ENCODE measurements around the gene NSMCE1.

The NSMCE1 gene

DNA sequence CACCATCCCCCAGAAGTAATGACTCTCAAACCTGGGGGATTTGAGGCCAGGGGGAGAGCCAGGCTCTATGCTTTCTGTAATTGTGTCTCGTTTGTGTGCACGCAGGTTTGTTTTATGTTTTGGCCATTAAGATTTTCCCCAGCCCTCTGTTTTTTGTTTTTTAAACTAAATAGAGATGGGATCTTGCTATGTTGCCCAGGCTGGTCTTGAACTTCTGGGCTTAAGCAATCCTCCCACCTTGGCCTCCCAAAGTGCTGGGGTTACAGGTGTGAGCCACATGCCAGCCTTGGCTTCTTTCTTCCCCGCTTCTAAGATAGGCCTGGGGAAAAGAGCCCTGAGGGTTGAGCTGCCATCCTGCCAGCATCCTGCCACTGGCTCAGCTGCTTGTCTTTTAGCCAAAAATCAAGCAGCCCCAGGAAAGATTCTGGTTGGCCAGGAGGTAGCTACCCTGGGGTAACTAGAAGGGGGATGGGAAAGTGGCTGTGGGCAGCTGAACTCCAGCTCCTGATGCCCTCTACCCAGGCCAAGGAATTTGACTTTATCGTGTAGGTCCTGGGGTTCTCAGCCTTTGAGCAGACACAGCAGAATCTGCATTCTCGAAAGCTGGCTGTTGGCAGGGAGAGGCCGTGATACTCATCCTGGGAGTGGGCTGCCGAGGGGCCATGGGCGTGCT is 46.9 kb downstream of the NSMCE1 start:
- DNase-seq (ENCODE audit: low spot score) = no peak
- H3K9me3 Mint-ChIP-seq = no peaks in the 10 kb centered on the region
- peak overlapping the region; percentile 36 for H3K27ac Mint-ChIP-seq
- peaks cover 31% of the 10 kb centered on the region for H3K36me3 Mint-ChIP-seq (ENCODE audit: low read depth)
- peaks cover 5% of the 10 kb centered on the region for H3K4me1 Mint-ChIP-seq (ENCODE audit: low read depth)
- H3K4me3 Mint-ChIP-seq = no peak overlapping the region
- no peaks in the 10 kb centered on the region for H3K27me3 Mint-ChIP-seq (ENCODE audit: low read depth)

GRCh38 chr16:27220991-27221390 is 47.6 kb downstream of the NSMCE1 start:
- peaks cover 30% of the 10 kb centered on the region for H3K36me3 Mint-ChIP-seq (ENCODE audit: low read depth)
- no peak overlapping the region for H3K27ac Mint-ChIP-seq
- peaks cover under 1% of the 10 kb centered on the region for H3K4me1 Mint-ChIP-seq (ENCODE audit: low read depth)
- H3K4me3 Mint-ChIP-seq = no peak overlapping the region
- no peaks in the 10 kb centered on the region for H3K9me3 Mint-ChIP-seq
- DNase-seq (ENCODE audit: low spot score) = no peak
- H3K27me3 Mint-ChIP-seq (ENCODE audit: low read depth) = no peaks in the 10 kb centered on the region

DNA sequence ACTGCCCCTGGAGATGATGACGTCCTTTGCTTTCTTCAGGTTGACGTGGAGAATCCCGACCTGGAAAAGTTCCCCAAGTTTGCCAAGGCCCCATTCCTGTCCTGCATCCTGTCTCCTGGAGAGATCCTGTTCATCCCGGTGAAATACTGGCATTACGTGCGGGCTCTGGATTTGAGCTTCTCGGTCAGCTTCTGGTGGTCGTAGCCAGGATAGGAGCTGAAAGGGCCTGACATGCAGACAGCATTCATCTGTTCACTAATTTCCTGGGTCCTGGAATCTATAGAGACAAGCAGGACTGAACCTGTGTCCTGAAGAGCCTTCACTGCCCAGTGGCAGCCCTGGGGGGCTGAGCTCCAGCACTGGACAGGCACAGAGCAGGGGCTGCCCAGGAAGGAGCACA is 48.0 kb downstream of the NSMCE1 start:
- no peak for DNase-seq (ENCODE audit: low spot score)
- H3K36me3 Mint-ChIP-seq (ENCODE audit: low read depth) = peaks cover 30% of the 10 kb centered on the region
- no peak overlapping the region for H3K27ac Mint-ChIP-seq
- H3K4me1 Mint-ChIP-seq (ENCODE audit: low read depth) = no peaks in the 10 kb centered on the region
- no peaks in the 10 kb centered on the region for H3K27me3 Mint-ChIP-seq (ENCODE audit: low read depth)
- no peak overlapping the region for H3K4me3 Mint-ChIP-seq
- H3K9me3 Mint-ChIP-seq = no peaks in the 10 kb centered on the region

GRCh38 chr16:27220120-27220519 is 48.5 kb downstream of the NSMCE1 start:
- Mint-ChIP-seq H3K4me3 (no peak overlapping the region), H3K4me1 (ENCODE audit: low read depth) (no peaks in the 10 kb centered on the region), H3K36me3 (ENCODE audit: low read depth) (peaks cover 31% of the 10 kb centered on the region), H3K27me3 (ENCODE audit: low read depth) (no peaks in the 10 kb centered on the region), H3K9me3 (no peaks in the 10 kb centered on the region), H3K27ac (no peak overlapping the region)
- DNase-seq (ENCODE audit: low spot score) = no peak

DNA sequence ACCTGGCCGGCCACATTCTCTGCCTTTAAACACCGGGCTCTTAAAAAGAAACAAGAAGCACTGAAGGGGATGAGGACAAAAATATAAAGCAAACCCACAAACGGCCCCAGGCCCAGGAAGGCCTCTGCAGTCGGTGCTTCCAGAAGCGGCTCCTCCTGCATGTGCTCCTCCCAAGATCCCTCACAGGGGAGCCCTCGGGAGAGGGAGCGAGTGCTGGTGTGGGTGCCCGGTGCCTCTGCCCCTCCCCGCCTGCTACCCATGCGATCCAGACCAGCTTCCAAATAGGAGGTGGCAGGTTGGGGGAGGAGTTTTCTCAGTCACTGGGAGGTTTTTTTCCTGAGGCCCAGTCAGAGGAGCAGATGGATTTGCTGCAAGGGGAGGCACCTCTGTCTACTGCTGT is 49.4 kb downstream of the NSMCE1 start:
- H3K36me3 Mint-ChIP-seq (ENCODE audit: low read depth) = peaks cover 23% of the 10 kb centered on the region
- no peaks in the 10 kb centered on the region for H3K27me3 Mint-ChIP-seq (ENCODE audit: low read depth)
- no peaks in the 10 kb centered on the region for H3K9me3 Mint-ChIP-seq
- H3K4me1 Mint-ChIP-seq (ENCODE audit: low read depth) = no peaks in the 10 kb centered on the region
- no peak overlapping the region for H3K4me3 Mint-ChIP-seq
- no peak overlapping the region for H3K27ac Mint-ChIP-seq
- no peak for DNase-seq (ENCODE audit: low spot score)

DNA sequence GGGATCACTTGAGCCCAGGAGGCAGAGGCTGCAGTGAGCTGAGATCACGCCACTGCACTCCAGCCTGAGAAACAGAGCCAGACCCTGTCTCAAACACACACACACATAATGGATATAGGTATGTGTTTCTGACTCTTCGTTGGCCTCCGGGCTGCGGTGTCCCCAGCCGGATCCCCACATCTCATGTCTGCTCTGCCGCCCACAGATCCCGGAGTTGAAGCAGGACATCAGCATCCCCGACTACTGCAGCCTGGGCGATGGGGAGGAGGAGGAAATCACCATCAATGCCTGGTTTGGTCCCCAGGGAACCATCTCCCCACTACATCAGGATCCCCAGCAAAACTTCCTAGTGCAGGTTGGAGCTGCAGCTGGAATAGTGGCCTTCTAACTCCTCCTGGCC is 49.8 kb downstream of the NSMCE1 start:
- Mint-ChIP-seq H3K4me3 (no peak overlapping the region), H3K36me3 (ENCODE audit: low read depth) (peaks cover 20% of the 10 kb centered on the region), H3K9me3 (no peaks in the 10 kb centered on the region), H3K4me1 (ENCODE audit: low read depth) (no peaks in the 10 kb centered on the region), H3K27ac (no peak overlapping the region), H3K27me3 (ENCODE audit: low read depth) (no peaks in the 10 kb centered on the region)
- DNase-seq (ENCODE audit: low spot score) = no peak

- DNase-seq (ENCODE audit: low spot score) = no peak
- peaks cover 22% of the 10 kb centered on the region for H3K36me3 Mint-ChIP-seq (ENCODE audit: low read depth)
- no peaks in the 10 kb centered on the region for H3K27me3 Mint-ChIP-seq (ENCODE audit: low read depth)
- no peak overlapping the region for H3K4me3 Mint-ChIP-seq
- no peak overlapping the region for H3K27ac Mint-ChIP-seq
- peaks cover 1% of the 10 kb centered on the region for H3K4me1 Mint-ChIP-seq (ENCODE audit: low read depth)
- H3K9me3 Mint-ChIP-seq = no peaks in the 10 kb centered on the region
Measured at GRCh38 chr16:27217256-27217655, 51.3 kb downstream of the NSMCE1 start.

- no peaks in the 10 kb centered on the region for H3K9me3 Mint-ChIP-seq
- no peaks in the 10 kb centered on the region for H3K27me3 Mint-ChIP-seq (ENCODE audit: low read depth)
- peaks cover 1% of the 10 kb centered on the region for H3K4me1 Mint-ChIP-seq (ENCODE audit: low read depth)
- peaks cover 22% of the 10 kb centered on the region for H3K36me3 Mint-ChIP-seq (ENCODE audit: low read depth)
- DNase-seq (ENCODE audit: low spot score) = no peak
- no peak overlapping the region for H3K4me3 Mint-ChIP-seq
- H3K27ac Mint-ChIP-seq = no peak overlapping the region
Measured at GRCh38 chr16:27216297-27216885, 52.2 kb downstream of the NSMCE1 start.

- Mint-ChIP-seq H3K27me3 (ENCODE audit: low read depth) (no peaks in the 10 kb centered on the region), H3K36me3 (ENCODE audit: low read depth) (peaks cover 24% of the 10 kb centered on the region), H3K27ac (no peak overlapping the region), H3K4me3 (no peak overlapping the region), H3K9me3 (no peaks in the 10 kb centered on the region), H3K4me1 (ENCODE audit: low read depth) (peaks cover 5% of the 10 kb centered on the region)
- DNase-seq (ENCODE audit: low spot score) = no peak
Measured at GRCh38 chr16:27215660-27216059, 52.9 kb downstream of the NSMCE1 start.

DNA sequence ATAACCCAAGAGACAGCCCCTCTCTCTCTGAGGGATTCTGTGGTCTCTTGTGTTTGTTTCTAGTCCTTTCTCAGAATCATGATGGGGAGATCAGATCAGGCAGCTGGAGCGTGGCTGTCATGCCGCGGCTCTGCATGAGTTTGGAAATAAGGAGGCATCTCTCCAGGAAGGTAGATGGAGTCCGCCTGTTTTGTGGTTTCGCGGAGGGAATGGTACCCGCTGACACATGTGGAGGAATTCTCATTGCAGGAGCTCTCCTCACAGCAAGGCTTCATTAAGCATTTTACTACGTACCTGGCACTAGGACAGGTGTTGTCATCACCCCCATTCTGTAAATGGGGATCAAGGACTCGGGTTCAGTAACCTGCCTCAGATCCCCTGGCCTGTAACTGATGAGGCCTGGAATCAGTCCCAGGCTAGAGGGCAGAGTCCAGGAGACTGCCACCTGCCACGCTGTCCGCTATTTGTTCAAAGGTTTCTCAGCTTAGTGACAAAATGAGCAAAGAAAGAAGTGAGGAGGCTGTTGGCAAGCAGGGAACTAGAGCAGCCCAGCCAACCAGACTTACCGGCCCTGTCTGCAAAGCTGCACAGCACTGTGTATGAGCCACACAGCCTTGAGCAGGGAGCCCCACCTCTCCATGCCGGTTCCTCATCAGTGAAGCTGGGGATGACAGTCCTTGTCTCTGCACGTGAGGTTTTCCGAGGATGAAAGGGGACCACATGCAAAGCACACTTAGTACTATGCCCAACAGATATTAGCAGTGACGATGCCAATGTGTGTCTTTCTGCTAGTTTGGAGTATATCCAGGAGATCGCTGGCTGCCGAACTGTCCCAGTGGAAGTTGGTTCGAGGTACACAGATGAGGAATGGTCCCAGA is 54.2 kb downstream of the NSMCE1 start:
- Mint-ChIP-seq H3K36me3 (ENCODE audit: low read depth) (peaks cover 29% of the 10 kb centered on the region), H3K9me3 (no peaks in the 10 kb centered on the region), H3K27me3 (ENCODE audit: low read depth) (no peaks in the 10 kb centered on the region), H3K4me3 (no peak overlapping the region), H3K27ac (no peak overlapping the region), H3K4me1 (ENCODE audit: low read depth) (peaks cover 5% of the 10 kb centered on the region)
- no peak for DNase-seq (ENCODE audit: low spot score)

GRCh38 chr16:27211026-27211425 is 57.5 kb downstream of the NSMCE1 start:
- no peak for DNase-seq (ENCODE audit: low spot score)
- Mint-ChIP-seq H3K4me1 (ENCODE audit: low read depth) (peaks cover 6% of the 10 kb centered on the region), H3K27me3 (ENCODE audit: low read depth) (no peaks in the 10 kb centered on the region), H3K27ac (no peak overlapping the region), H3K4me3 (no peak overlapping the region), H3K36me3 (ENCODE audit: low read depth) (peaks cover 17% of the 10 kb centered on the region), H3K9me3 (no peaks in the 10 kb centered on the region)

DNA sequence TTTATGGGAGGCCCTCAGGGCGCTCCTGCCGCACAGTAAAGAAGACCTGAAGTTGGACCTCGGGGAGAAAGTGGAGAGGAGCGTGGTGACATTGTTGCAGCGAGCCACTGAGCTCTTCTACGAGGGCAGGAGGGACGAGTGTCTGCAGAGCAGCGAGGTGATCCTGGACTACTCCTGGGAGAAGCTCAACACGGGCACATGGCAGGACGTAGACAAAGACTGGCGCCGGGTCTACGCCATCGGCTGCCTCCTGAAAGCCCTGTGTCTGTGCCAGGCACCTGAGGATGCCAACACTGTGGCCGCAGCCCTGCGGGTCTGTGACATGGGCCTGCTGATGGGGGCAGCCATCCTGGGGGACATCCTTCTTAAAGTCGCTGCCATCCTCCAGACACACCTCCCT is 58.4 kb downstream of the NSMCE1 start:
- Mint-ChIP-seq H3K9me3 (no peaks in the 10 kb centered on the region), H3K27me3 (ENCODE audit: low read depth) (no peaks in the 10 kb centered on the region), H3K4me1 (ENCODE audit: low read depth) (peaks cover 9% of the 10 kb centered on the region), H3K36me3 (ENCODE audit: low read depth) (peaks cover 13% of the 10 kb centered on the region), H3K4me3 (no peak overlapping the region), H3K27ac (peak overlapping the region; percentile 26)
- DNase-seq (ENCODE audit: low spot score) = no peak

- H3K4me1 Mint-ChIP-seq (ENCODE audit: low read depth) = peaks cover 11% of the 10 kb centered on the region
- no peaks in the 10 kb centered on the region for H3K27me3 Mint-ChIP-seq (ENCODE audit: low read depth)
- no peaks in the 10 kb centered on the region for H3K9me3 Mint-ChIP-seq
- DNase-seq (ENCODE audit: low spot score) = no peak
- H3K36me3 Mint-ChIP-seq (ENCODE audit: low read depth) = peaks cover 15% of the 10 kb centered on the region
- H3K27ac Mint-ChIP-seq = no peak overlapping the region
- no peak overlapping the region for H3K4me3 Mint-ChIP-seq
Measured at GRCh38 chr16:27209591-27209990, 59.0 kb downstream of the NSMCE1 start.

DNA sequence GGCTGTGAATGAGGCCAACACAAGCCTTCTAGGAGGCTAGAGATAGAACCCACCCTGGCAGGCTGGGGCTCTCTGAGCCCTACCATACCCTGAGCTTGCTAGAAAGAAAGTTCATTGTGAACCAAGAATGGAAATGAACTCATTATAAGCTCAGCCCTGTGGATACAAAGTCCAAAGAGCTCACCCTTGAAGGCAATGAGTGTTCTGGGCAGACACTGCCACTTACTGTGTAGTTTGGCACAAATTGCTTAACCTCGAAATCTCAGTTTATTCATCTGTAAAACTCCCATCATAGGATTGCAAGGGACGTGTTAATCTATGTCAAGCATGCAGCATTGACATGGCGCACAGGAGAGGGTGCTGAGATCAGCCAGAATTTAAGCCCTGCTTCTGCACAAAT is 59.8 kb downstream of the NSMCE1 start:
- Mint-ChIP-seq H3K27ac (no peak overlapping the region), H3K4me1 (ENCODE audit: low read depth) (peaks cover 16% of the 10 kb centered on the region)

More for the DNA sequence above, 59.8 kb downstream of the NSMCE1 start:
- Mint-ChIP-seq H3K9me3 (no peaks in the 10 kb centered on the region), H3K4me3 (no peak overlapping the region), H3K27me3 (ENCODE audit: low read depth) (no peaks in the 10 kb centered on the region), H3K36me3 (ENCODE audit: low read depth) (peaks cover 16% of the 10 kb centered on the region)
- DNase-seq (ENCODE audit: low spot score) = no peak

All from T-helper 2 cell treated with Interferon-gamma antibody and Interleukin-4, amounts not matched to agents 5 μg/mL and 100 μg/mL, for 36 hours (primary cell).